Peyer's patch (tissue), 4 donors: ENCODE measurements around the gene A3GALT2.

Experiments
- POLR2A ChIP-seq, 2 donors: fragments of 450-650 bp; IDR thresholded peaks; one replicate each; pipeline ENCODE4 v1.5.1; 2017; ENCODE audit warnings: antibody characterized with exemption in 2 of 2, mild to moderate bottlenecking in 2 of 2, moderate library complexity in 2 of 2
- TF ChIP-seq, protein P1 (sequence below), 6 experiments: fragments of 450-650 bp in 4 of 6; fragments of 200-600 bp in 2 of 6; sonication (generic) in 1 of 6; IDR thresholded peaks; one replicate each; pipeline ENCODE4 v1.5.1; 2017 to 2019; ENCODE audit warnings: antibody characterized with exemption in 6 of 6, mild to moderate bottlenecking in 3 of 6, moderate library complexity in 1 of 6

DNA sequence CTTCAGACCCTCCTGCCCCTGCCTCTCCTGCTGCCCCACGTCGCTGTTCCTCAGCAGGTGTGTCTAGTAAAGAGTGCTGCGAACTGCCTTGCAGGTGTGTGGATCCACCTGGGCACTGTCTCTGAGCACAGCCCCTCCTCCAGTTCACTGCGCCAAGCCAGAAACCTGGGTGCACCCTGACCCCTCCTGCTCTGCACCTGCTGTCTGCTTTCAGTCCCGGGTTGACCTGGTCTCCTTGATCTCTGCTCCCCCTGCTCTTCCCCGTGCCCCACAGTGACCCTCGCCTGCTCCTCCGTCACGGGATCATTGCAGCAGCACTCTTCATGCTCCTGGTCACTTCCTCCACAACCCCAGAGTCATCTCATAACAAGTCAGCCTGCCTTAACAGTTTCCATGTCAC, 6.5 kb downstream of the A3GALT2 start:
- TF ChIP-seq, protein P1, sequence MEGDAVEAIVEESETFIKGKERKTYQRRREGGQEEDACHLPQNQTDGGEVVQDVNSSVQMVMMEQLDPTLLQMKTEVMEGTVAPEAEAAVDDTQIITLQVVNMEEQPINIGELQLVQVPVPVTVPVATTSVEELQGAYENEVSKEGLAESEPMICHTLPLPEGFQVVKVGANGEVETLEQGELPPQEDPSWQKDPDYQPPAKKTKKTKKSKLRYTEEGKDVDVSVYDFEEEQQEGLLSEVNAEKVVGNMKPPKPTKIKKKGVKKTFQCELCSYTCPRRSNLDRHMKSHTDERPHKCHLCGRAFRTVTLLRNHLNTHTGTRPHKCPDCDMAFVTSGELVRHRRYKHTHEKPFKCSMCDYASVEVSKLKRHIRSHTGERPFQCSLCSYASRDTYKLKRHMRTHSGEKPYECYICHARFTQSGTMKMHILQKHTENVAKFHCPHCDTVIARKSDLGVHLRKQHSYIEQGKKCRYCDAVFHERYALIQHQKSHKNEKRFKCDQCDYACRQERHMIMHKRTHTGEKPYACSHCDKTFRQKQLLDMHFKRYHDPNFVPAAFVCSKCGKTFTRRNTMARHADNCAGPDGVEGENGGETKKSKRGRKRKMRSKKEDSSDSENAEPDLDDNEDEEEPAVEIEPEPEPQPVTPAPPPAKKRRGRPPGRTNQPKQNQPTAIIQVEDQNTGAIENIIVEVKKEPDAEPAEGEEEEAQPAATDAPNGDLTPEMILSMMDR (IDR thresholded peaks at IDR 0.05) = no peak
- no peak for TF ChIP-seq POLR2A (IDR thresholded peaks at IDR 0.05)
